ENCODE data around the gene KRT15. TPM values are rescaled to one million over a fixed set of nuclear protein-coding genes. Genes with fewer than 3 reads are reported as not detected.

The KRT15 gene
- total RNA-seq, 1 donor from 2014 or later, result not detected

DNA sequence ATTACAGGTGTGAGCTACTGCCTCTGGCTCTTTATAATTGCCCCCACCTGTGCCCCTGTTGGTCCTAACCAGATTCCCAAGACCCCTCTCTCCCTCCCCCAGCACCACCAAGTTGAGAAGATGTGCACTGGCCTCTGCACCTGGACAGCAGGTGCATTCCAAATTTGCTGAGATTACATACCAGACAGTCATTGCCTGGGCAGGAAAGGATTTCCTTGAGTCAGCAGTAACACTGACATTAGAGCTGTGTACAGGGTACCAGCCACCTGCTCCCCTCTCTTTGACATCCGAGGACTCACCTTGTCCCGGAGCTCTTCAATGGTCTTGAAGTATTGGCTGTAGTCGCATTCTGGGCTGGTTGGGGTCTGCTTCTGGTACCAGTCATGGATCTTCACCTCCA is 659 bp downstream of the KRT15 start:
- Histone ChIP-seq H3K27ac (replicated peaks) (no peak overlapping the region), H3K9me3 (replicated peaks) (no peaks in the 10 kb centered on the region), H3K27me3 (ENCODE audit: low read depth) (peaks cover 96% of the 10 kb centered on the region), H3K36me3 (no peaks in the 10 kb centered on the region), H3K4me1 (no peaks in the 10 kb centered on the region), H3K4me3 (no peak overlapping the region)
- TF ChIP-seq, protein P1, sequence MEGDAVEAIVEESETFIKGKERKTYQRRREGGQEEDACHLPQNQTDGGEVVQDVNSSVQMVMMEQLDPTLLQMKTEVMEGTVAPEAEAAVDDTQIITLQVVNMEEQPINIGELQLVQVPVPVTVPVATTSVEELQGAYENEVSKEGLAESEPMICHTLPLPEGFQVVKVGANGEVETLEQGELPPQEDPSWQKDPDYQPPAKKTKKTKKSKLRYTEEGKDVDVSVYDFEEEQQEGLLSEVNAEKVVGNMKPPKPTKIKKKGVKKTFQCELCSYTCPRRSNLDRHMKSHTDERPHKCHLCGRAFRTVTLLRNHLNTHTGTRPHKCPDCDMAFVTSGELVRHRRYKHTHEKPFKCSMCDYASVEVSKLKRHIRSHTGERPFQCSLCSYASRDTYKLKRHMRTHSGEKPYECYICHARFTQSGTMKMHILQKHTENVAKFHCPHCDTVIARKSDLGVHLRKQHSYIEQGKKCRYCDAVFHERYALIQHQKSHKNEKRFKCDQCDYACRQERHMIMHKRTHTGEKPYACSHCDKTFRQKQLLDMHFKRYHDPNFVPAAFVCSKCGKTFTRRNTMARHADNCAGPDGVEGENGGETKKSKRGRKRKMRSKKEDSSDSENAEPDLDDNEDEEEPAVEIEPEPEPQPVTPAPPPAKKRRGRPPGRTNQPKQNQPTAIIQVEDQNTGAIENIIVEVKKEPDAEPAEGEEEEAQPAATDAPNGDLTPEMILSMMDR (IDR thresholded peaks at IDR 0.05; ENCODE audit: borderline replicate concordance), result no peak
- DNase-seq, result no peak
- intact Hi-C loops (cut with micrococcal nuclease), result no loop called here

DNA sequence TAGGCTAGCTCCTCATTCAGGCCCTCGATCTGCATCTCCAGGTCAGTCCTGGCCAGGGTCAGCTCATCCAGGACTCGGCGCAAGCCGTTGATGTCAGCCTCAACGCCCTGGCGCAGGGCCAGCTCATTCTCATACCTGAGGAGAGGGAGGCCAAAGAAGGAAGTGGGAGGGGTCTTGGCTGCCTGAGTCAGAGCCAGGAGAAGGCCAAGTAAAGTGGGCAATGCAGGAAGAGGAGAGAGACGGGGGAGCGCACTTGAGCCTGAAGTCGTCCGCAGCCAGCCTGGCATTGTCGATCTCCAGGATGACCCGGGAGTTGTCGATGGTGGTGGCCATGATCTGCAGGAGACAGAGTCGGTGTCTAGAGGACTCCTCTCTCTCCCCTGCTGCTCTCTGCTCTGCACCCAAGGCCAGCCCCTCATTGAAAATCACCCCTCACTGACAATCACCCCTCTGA is 1.8 kb downstream of the KRT15 start:
- Histone ChIP-seq H3K9me3 (replicated peaks) (no peaks in the 10 kb centered on the region), H3K27me3 (ENCODE audit: low read depth) (peaks cover 96% of the 10 kb centered on the region), H3K27ac (replicated peaks) (no peak overlapping the region), H3K4me1 (no peaks in the 10 kb centered on the region), H3K36me3 (no peaks in the 10 kb centered on the region), H3K4me3 (no peak overlapping the region)
- DNase-seq, result no peak
- TF ChIP-seq, protein P1 (IDR thresholded peaks at IDR 0.05; ENCODE audit: borderline replicate concordance), result no peak
- intact Hi-C loops (cut with micrococcal nuclease), result no loop called here

DNA sequence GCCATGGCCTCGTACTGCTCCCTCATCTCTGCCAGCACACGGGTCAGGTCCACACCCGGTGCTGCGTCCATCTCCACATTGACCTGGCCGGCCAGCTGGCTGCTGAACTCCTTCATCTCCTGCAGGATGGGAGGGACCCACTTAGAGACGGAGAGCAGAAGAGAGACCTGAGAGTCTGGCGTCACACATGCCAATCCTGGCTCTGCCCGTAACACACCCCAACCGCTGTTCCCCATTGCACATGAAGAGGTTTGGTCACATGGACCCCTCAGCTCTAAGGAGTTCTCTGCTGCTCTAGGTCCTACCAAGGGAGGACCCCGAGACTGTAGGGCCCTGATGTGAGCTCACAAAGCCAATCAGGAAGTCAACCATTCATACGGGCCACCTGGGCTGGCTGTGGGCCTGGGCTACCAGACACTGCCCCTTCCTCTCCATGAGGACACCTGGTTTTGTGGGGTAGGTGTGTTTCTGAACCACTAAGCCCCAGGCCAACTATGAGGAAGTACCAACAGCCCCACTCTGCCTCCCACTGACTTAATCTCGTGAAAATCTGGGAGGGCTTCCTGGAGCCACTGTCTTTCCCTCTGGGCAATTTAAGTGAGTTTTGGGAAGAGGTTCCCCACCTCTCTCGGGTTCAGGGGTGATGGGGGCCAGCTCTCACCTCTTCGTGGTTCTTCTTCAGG is 2.4 kb downstream of the KRT15 start:
- Histone ChIP-seq H3K27me3 (ENCODE audit: low read depth) (peaks cover 96% of the 10 kb centered on the region), H3K36me3 (no peaks in the 10 kb centered on the region), H3K27ac (replicated peaks) (no peak overlapping the region), H3K4me1 (no peaks in the 10 kb centered on the region), H3K9me3 (replicated peaks) (no peaks in the 10 kb centered on the region), H3K4me3 (no peak overlapping the region)
- intact Hi-C loops (cut with micrococcal nuclease), result no loop called here
- TF ChIP-seq, protein P1 (IDR thresholded peaks at IDR 0.05; ENCODE audit: borderline replicate concordance), result no peak
- no peak for DNase-seq

DNA sequence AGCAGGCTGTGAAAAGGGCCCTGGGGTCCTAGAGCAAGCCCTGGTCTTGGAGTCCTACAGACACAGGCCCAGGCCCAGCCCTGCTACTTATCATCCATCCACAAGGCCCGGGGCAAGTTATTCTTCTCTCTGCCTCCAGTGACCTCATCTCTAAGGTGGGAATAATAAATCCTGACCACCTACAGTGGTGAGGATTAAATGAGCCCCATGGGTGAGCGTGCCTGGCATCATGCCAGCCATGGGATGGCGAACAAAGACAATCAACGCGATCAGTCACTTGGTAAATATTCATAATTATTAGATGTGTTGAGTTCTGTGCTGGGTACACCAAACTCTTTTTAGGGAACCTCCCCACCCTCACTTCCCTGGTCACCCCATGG is 5.5 kb downstream of the KRT15 start:
- Histone ChIP-seq H3K9me3 (replicated peaks) (no peaks in the 10 kb centered on the region), H3K27me3 (ENCODE audit: low read depth) (peaks cover 95% of the 10 kb centered on the region), H3K36me3 (no peaks in the 10 kb centered on the region), H3K4me3 (no peak overlapping the region), H3K4me1 (no peaks in the 10 kb centered on the region), H3K27ac (replicated peaks) (no peak overlapping the region)
- no peak for DNase-seq
- intact Hi-C loops (cut with micrococcal nuclease), result no loop called here
- TF ChIP-seq, protein P1 (IDR thresholded peaks at IDR 0.05; ENCODE audit: borderline replicate concordance), result no peak

DNA sequence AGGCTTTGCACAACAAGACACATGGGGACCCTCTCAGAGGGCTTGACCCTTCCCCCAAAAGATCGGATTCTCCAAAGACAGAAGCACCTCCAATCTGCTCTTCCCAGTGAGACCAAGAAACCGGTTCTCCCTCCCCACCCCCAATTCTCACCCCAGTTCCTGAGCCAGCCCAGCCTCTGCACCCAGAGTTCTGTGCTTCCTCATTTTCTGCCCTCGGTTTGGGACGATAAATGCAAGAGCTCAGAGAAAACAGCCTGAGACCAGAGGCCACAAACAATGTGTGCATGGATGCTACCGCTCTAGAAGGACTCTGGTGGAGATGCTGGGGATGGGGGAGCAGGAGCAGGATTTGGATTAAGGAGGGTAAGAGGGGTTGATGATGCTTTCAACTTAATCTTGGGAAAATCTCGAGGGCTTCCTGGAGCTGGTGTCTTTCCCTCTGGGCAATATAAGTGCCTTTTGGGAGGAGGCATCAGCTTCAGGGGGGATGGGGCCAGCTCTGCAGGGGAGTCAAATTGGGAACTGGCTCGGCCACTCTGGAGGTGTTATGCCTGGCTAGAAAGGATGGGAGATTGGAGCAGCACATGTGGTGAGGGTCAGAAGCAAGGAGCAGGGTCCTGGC is 6.0 kb downstream of the KRT15 start:
- Histone ChIP-seq H3K36me3 (no peaks in the 10 kb centered on the region), H3K4me1 (no peaks in the 10 kb centered on the region), H3K27ac (replicated peaks) (no peak overlapping the region), H3K9me3 (replicated peaks) (no peaks in the 10 kb centered on the region), H3K4me3 (no peak overlapping the region), H3K27me3 (ENCODE audit: low read depth) (peaks cover 95% of the 10 kb centered on the region)
- TF ChIP-seq, protein P1 (IDR thresholded peaks at IDR 0.05; ENCODE audit: borderline replicate concordance), result no peak
- DNase-seq, result no peak
- intact Hi-C loops (cut with micrococcal nuclease), result no loop called here

Data from left ventricle myocardium inferior (tissue), 1 donor.